AG10803 (cell line): Measurements from ENCODE around the gene SUGCT.
A peak's percentile ranks its signal among the peaks of the same experiment; 100 is the strongest.

Source experiments
- DNase-seq: peaks from one replicate; pipeline ENCODE4 v3.0.0; 2010; ENCODE audit warnings: low read depth
- H3K4me3 ChIP-seq: 2 replicates; pipeline ENCODE4 v1.5.1; 2011; ENCODE audit warnings: mild to moderate bottlenecking, low read length, control low read depth
- CTCF ChIP-seq: conservative IDR thresholded peaks from 2 replicates; pipeline ENCODE4 v1.5.1; 2011; ENCODE audit warnings: mild to moderate bottlenecking, low read length, control low read depth, inconsistent platforms

The SUGCT gene

GRCh38 chr7:40356871-40357709 lies 222.3 kb downstream of the SUGCT start:
- TF ChIP-seq CTCF = no peak
- peak; percentile 48 for DNase-seq
- H3K4me3 ChIP-seq = no peak overlapping the region

- no peak for DNase-seq
- no peak for TF ChIP-seq CTCF
- H3K4me3 ChIP-seq = no peak overlapping the region
Measured at GRCh38 chr7:40369641-40370277, 235.0 kb downstream of the SUGCT start.

GRCh38 chr7:40371806-40372440 lies 237.1 kb downstream of the SUGCT start:
- H3K4me3 ChIP-seq = no peak overlapping the region
- no peak for TF ChIP-seq CTCF
- DNase-seq = peak; percentile 34

GRCh38 chr7:40374575-40374974 lies 239.8 kb downstream of the SUGCT start:
- H3K4me3 ChIP-seq = no peak overlapping the region
- TF ChIP-seq CTCF = no peak
- DNase-seq = no peak

- no peak overlapping the region for H3K4me3 ChIP-seq
- no peak for DNase-seq
- TF ChIP-seq CTCF = no peak
Measured at GRCh38 chr7:40380111-40380510, 245.3 kb downstream of the SUGCT start.

- TF ChIP-seq CTCF = no peak
- DNase-seq = no peak
- H3K4me3 ChIP-seq = no peak overlapping the region
Measured at GRCh38 chr7:40382145-40382544, 247.3 kb downstream of the SUGCT start.
